OCI-LY7 (cell line): ENCODE data around the gene CYP4V2. TPM values are rescaled to one million over a fixed set of nuclear protein-coding genes. Genes with fewer than 3 reads are reported as not detected.

ENCODE experiments used
- BruUV-seq: library from RNA; stranded (reverse); fragments of 400-500 nt; replicated peaks from 2 replicates; lab custom pipeline; 2021; lab: Mats Ljungman, UMichigan
- CTCF ChIA-PET: fragments of 300-600 bp; sonication (Branson Sonifier 250); formaldehyde crosslinking; loops from one replicate; lab custom pipeline; 2022; ENCODE audit warnings: antibody characterized with exemption; ENCODE audit not compliant: unreplicated experiment; lab: Charles Lee
- POLR2A ChIA-PET: fragments of 300-600 bp; sonication (Branson Sonifier 250); formaldehyde crosslinking; loops from one replicate; lab custom pipeline; 2022; ENCODE audit warnings: antibody characterized with exemption; lab: Charles Lee
- DNase-seq: peaks from one replicate; pipeline ENCODE4 v3.0.0-alpha.2; 2015; ENCODE audit warnings: low spot score
- H2AFZ ChIP-seq: fragments of 200-600 bp; sonication (generic), shearing (Covaris generic); 2 replicates; pipeline ENCODE4 v1.6.1; 2014; ENCODE audit warnings: mild to moderate bottlenecking, antibody characterized with exemption, low read length, moderate library complexity
- H3K27ac ChIP-seq: fragments of 200-600 bp; sonication (generic); 2 replicates; pipeline ENCODE4 v1.5.1; 2014; ENCODE audit warnings: mixed run types, low read depth, mild to moderate bottlenecking, moderate library complexity, low read length, inconsistent platforms; ENCODE audit not compliant: poor library complexity, severe bottlenecking
- H3K36me3 ChIP-seq: fragments of 200-600 bp; sonication (generic); 2 replicates; pipeline ENCODE4 v1.6.1; 2014; ENCODE audit warnings: mild to moderate bottlenecking, antibody characterized with exemption, low read length, moderate library complexity, mixed read lengths; ENCODE audit not compliant: insufficient read depth
- H3K4me1 ChIP-seq: fragments of 200-600 bp; sonication (generic); 2 replicates; pipeline ENCODE4 v1.5.1; 2014; ENCODE audit warnings: mild to moderate bottlenecking, low read length; ENCODE audit not compliant: insufficient read depth, poor library complexity, severe bottlenecking
- H3K4me2 ChIP-seq: fragments of 200-600 bp; sonication (generic); 2 replicates; pipeline ENCODE4 v1.6.1; 2014; ENCODE audit warnings: mild to moderate bottlenecking, low read length
- H3K4me3 ChIP-seq: fragments of 200-600 bp; sonication (generic); 2 replicates; pipeline ENCODE4 v1.5.1; 2014; ENCODE audit warnings: mild to moderate bottlenecking, low read depth, low read length; ENCODE audit not compliant: poor library complexity, severe bottlenecking
- H3K79me2 ChIP-seq: fragments of 200-600 bp; sonication (generic); 2 replicates; pipeline ENCODE4 v1.6.1; 2016; ENCODE audit warnings: low read depth, mild to moderate bottlenecking, low read length, moderate library complexity, mixed read lengths; ENCODE audit not compliant: insufficient read depth
- H3K9me2 ChIP-seq: fragments of 200-600 bp; sonication (generic); 2 replicates; pipeline ENCODE4 v1.6.1; 2016; ENCODE audit warnings: mild to moderate bottlenecking, low read length, mixed read lengths; ENCODE audit not compliant: insufficient read depth
- H3K9me3 ChIP-seq: fragments of 200-600 bp; sonication (generic); 2 replicates; pipeline ENCODE4 v1.6.1; 2014; ENCODE audit warnings: mild to moderate bottlenecking, mixed run types, low read length, mixed read lengths
- H4K20me1 ChIP-seq: fragments of 200-600 bp; sonication (generic); 2 replicates; pipeline ENCODE4 v1.6.1; 2014; ENCODE audit warnings: mild to moderate bottlenecking, antibody characterized with exemption, low read length, moderate library complexity, mixed read lengths; ENCODE audit not compliant: insufficient read depth
- CTCF ChIP-seq: fragments of 200-600 bp; sonication (generic); conservative IDR thresholded peaks from 2 replicates; pipeline ENCODE4 v1.5.1; 2014; ENCODE audit warnings: mild to moderate bottlenecking, antibody characterized with exemption, low read length, moderate library complexity, mixed read lengths
- EZH2phosphoT487 ChIP-seq: fragments of 200-600 bp; sonication (generic); IDR thresholded peaks from 2 replicates; pipeline ENCODE4 v1.6.1; 2018; ENCODE audit warnings: low read depth, borderline replicate concordance, mild to moderate bottlenecking, mixed run types, antibody characterized with exemption, low read length, moderate library complexity, mixed read lengths
- intact Hi-C: fragments of 100-400 bp; cut with micrococcal nuclease; formaldehyde crosslinking; loops from one replicate; pipeline ENCODE4 v1.10.0; 2022; ENCODE audit not compliant: unreplicated experiment
- total RNA-seq, 2 experiments: library from RNA; depleted of rRNA in 1 of 2; stranded (reverse); fragments of >200 nt in 1 of 2; shearing (Covaris generic) in 1 of 2; gene quantifications; 2 replicates each; pipeline ENCODE4 v1.2.3, GENCODE V29; 2014 to 2022

The CYP4V2 gene
- total RNA-seq, 2 experiments from 2014 or later = 6.9 to 12.5 TPM

GRCh38 chr4:186217733-186218293 lies 26.4 kb downstream of the CYP4V2 start:
- no TSS peak for BruUV-seq
- POLR2A ChIA-PET = interaction anchor here (1.1 kb wide), 1 partner anchor 26 kb away, joined by 3 read pairs; no protein-coding TSS in a partner anchor

GRCh38 chr4:186221624-186222023 lies 30.3 kb downstream of the CYP4V2 start:
- intact Hi-C loops = no loop called here
- ChIA-PET CTCF (no interaction called here), POLR2A (interaction anchor here (0.5 to 0.6 kb wide), 2 partner anchors 643 to 1940 kb away, joined by 3 read pairs; no protein-coding TSS in a partner anchor)
- Histone ChIP-seq H3K4me2 (no peak overlapping the region), H3K27ac (no peak overlapping the region), H3K79me2 (no peaks in the 10 kb centered on the region), H3K9me3 (0 out of 2 replicates have a peak, but pooled peaks cover 6% of the 10 kb centered on the region), H3K9me2 (no peaks in the 10 kb centered on the region), H3K36me3 (no peaks in the 10 kb centered on the region), H3K4me3 (no peak overlapping the region), H4K20me1 (no peaks in the 10 kb centered on the region), H3K4me1 (no peaks in the 10 kb centered on the region), H2AFZ (no peak overlapping the region)
- DNase-seq = no peak
- no peak for TF ChIP-seq CTCF
- TF ChIP-seq EZH2phosphoT487 = no peak
- BruUV-seq = no TSS peak

More at GRCh38 chr4:186217733-186218293, 26.4 kb downstream of the CYP4V2 start:
- no peak for TF ChIP-seq EZH2phosphoT487
- no peak for TF ChIP-seq CTCF
- H2AFZ ChIP-seq = no peak overlapping the region
- no peaks in the 10 kb centered on the region for H3K9me3 ChIP-seq
- CTCF ChIA-PET = no interaction called here
- DNase-seq = no peak
- H3K79me2 ChIP-seq = no peaks in the 10 kb centered on the region
- H3K36me3 ChIP-seq = no peaks in the 10 kb centered on the region
- H3K4me3 ChIP-seq = no peak overlapping the region
- intact Hi-C loops = no loop called here
- H3K4me2 ChIP-seq = no peak overlapping the region
- no peak overlapping the region for H3K27ac ChIP-seq
- H3K9me2 ChIP-seq = no peaks in the 10 kb centered on the region
- H4K20me1 ChIP-seq = no peaks in the 10 kb centered on the region
- no peaks in the 10 kb centered on the region for H3K4me1 ChIP-seq

- CTCF ChIA-PET = no interaction called here
- POLR2A ChIA-PET = interaction anchor here (0.5 kb wide), 1 partner anchor 233 kb away, joined by 3 read pairs; no protein-coding TSS in a partner anchor
- Histone ChIP-seq H3K4me3 (no peak overlapping the region), H3K4me1 (no peaks in the 10 kb centered on the region), H3K27ac (no peak overlapping the region), H4K20me1 (no peaks in the 10 kb centered on the region), H3K4me2 (no peak overlapping the region), H3K36me3 (no peaks in the 10 kb centered on the region), H3K9me2 (no peaks in the 10 kb centered on the region), H2AFZ (no peak overlapping the region), H3K79me2 (no peaks in the 10 kb centered on the region), H3K9me3 (0 out of 2 replicates have a peak, but pooled peaks cover 6% of the 10 kb centered on the region)
- no peak for TF ChIP-seq CTCF
- TF ChIP-seq EZH2phosphoT487 = no peak
- intact Hi-C loops = no loop called here
- BruUV-seq = no TSS peak
- DNase-seq = no peak
These were observed 34.5 kb downstream of the CYP4V2 start for GRCh38 chr4:186225848-186226247.
